ENCODE data around the gene RCSD1. TPM values are rescaled to one million over a fixed set of nuclear protein-coding genes. Genes with fewer than 3 reads are reported as not detected.
A peak's percentile ranks its signal among the peaks of the same experiment; 100 is the strongest.

The RCSD1 gene
- total RNA-seq, 1 donor from 2014 or later: 2.3 TPM

DNA sequence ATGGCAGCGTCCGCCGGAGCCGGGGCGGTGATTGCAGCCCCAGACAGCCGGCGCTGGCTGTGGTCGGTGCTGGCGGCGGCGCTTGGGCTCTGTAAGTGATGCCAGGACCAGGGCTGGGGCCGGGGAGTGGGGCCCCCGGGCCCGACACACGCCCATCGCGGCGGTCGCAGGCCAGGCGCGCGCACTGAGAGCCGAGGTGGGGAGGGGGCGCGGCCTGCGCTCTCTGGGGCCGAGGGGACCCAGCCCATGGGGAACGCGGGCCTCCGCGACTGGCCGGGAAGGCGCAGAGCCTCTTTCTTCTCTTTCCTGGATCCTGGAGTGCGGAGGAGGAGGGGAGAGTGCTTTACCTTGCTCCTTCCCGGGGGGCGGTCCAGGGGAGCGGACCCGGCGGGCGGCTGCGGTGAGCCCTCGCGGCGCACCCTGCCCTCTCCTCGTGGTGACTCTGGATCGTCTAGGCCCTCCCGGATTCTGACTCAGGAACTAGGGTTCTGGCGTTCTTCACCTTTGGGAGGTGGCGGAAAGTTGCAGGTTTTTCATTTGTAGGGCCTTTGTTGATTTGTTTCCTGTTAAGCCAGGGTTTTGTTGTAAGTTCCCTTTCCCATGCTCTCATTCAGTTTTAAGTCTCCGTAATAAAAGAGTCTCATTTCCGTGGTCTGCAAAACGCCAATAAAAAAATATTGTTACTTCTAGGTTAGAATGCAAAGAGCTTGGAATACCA is 92.3 kb downstream of the RCSD1 start:
- H3K4me3 Mint-ChIP-seq: peak overlapping the region; percentile 89
- H3K27me3 Mint-ChIP-seq (ENCODE audit: low read depth): peaks cover 4% of the 10 kb centered on the region
- peak overlapping the region; percentile 21 for H3K27ac Mint-ChIP-seq (ENCODE audit: unreplicated experiment)
- peaks cover 8% of the 10 kb centered on the region for H3K36me3 Mint-ChIP-seq (ENCODE audit: low read depth)
- no peaks in the 10 kb centered on the region for H3K9me3 Mint-ChIP-seq
- TF ChIP-seq, protein P1, sequence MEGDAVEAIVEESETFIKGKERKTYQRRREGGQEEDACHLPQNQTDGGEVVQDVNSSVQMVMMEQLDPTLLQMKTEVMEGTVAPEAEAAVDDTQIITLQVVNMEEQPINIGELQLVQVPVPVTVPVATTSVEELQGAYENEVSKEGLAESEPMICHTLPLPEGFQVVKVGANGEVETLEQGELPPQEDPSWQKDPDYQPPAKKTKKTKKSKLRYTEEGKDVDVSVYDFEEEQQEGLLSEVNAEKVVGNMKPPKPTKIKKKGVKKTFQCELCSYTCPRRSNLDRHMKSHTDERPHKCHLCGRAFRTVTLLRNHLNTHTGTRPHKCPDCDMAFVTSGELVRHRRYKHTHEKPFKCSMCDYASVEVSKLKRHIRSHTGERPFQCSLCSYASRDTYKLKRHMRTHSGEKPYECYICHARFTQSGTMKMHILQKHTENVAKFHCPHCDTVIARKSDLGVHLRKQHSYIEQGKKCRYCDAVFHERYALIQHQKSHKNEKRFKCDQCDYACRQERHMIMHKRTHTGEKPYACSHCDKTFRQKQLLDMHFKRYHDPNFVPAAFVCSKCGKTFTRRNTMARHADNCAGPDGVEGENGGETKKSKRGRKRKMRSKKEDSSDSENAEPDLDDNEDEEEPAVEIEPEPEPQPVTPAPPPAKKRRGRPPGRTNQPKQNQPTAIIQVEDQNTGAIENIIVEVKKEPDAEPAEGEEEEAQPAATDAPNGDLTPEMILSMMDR (conservative IDR thresholded peaks at IDR 0.05): no peak
- no peak for DNase-seq (ENCODE audit: low read depth, low spot score)
- peaks cover 54% of the 10 kb centered on the region for H3K4me1 Mint-ChIP-seq

DNA sequence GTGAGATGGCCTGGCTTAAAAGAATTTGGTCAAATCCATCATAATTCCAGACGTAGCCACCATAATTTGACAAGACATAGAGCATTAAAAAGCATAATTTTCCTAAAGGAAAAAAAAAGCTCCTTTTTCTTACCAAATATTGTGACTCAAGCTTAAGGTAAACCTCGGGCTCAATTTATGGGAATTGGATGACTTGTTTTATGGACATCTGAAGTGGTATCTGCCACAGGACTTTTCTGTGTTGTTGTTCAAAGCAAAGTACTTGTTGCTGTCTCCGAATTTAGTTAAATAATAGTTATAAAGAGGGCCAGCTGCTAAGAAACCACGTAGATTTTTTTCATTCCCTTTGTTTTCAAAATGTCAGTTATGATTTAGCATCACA is 92.8 kb downstream of the RCSD1 start:
- TF ChIP-seq, protein P1 (conservative IDR thresholded peaks at IDR 0.05): no peak
- Mint-ChIP-seq H3K9me3 (no peaks in the 10 kb centered on the region), H3K27me3 (ENCODE audit: low read depth) (peaks cover 4% of the 10 kb centered on the region), H3K36me3 (ENCODE audit: low read depth) (peaks cover 10% of the 10 kb centered on the region), H3K4me3 (peak overlapping the region; percentile 89), H3K4me1 (peaks cover 57% of the 10 kb centered on the region), H3K27ac (ENCODE audit: unreplicated experiment) (peak overlapping the region; percentile 21)
- no peak for DNase-seq (ENCODE audit: low read depth, low spot score)

DNA sequence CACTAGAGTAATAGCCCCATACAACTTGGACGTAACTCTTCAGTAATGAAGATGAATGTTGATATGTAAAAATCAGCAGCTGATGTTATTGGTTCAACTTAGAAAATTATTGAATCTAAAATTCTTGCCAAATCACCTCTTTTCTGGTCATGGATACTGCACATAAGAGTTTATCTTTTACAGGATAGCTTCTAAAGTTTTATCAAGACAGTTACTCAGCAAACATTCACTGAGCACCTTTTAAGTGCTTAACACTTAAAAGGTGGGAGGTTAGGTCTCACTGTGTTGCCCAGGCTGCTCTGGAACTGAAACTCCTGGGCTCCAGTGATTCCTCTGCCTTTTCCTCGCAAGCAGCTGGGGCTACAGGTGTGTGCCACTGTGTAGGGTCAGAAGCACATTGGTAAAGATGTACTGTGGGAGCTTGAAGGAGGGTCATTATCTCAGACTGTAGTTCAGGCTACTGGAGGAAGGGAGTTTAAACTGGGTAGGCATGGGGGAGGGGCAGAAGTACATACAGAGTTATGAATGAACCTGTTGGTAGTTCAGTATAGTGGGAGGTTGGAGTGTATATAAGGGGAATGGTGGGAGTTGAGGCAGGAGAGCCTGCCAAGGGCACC is 93.8 kb downstream of the RCSD1 start:
- H3K27me3 Mint-ChIP-seq (ENCODE audit: low read depth): peaks cover 4% of the 10 kb centered on the region
- TF ChIP-seq, protein P1 (conservative IDR thresholded peaks at IDR 0.05): no peak
- H3K9me3 Mint-ChIP-seq: no peaks in the 10 kb centered on the region
- peaks cover 14% of the 10 kb centered on the region for H3K36me3 Mint-ChIP-seq (ENCODE audit: low read depth)
- no peak overlapping the region for H3K27ac Mint-ChIP-seq (ENCODE audit: unreplicated experiment)
- peak overlapping the region; percentile 89 for H3K4me3 Mint-ChIP-seq
- DNase-seq (ENCODE audit: low read depth, low spot score): no peak
- peaks cover 57% of the 10 kb centered on the region for H3K4me1 Mint-ChIP-seq

DNA sequence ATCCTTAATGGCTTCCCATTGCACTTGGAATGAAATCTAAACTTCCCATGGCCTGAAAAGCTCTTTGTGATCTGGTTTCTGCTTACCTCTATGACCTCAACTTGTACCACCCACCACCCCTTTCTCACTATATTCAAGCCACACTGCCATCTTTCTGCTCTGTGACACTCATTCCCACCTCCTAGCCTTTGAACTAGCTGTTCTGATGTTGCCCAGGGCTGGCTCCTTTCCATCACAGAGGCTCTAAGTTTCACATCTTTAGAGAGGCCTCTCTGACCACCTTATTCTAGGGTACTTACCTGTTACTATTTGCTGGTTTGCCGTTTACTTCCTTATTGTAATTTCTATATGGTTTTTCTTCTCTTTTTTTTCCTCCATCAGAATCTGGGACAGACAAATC is 96.0 kb downstream of the RCSD1 start:
- TF ChIP-seq, protein P1 (conservative IDR thresholded peaks at IDR 0.05): no peak
- no peak overlapping the region for H3K27ac Mint-ChIP-seq (ENCODE audit: unreplicated experiment)
- H3K4me1 Mint-ChIP-seq: peaks cover 51% of the 10 kb centered on the region
- H3K36me3 Mint-ChIP-seq (ENCODE audit: low read depth): peaks cover 20% of the 10 kb centered on the region
- peak overlapping the region; percentile 68 for H3K4me3 Mint-ChIP-seq
- H3K27me3 Mint-ChIP-seq (ENCODE audit: low read depth): no peaks in the 10 kb centered on the region
- no peak for DNase-seq (ENCODE audit: low read depth, low spot score)
- no peaks in the 10 kb centered on the region for H3K9me3 Mint-ChIP-seq

DNA sequence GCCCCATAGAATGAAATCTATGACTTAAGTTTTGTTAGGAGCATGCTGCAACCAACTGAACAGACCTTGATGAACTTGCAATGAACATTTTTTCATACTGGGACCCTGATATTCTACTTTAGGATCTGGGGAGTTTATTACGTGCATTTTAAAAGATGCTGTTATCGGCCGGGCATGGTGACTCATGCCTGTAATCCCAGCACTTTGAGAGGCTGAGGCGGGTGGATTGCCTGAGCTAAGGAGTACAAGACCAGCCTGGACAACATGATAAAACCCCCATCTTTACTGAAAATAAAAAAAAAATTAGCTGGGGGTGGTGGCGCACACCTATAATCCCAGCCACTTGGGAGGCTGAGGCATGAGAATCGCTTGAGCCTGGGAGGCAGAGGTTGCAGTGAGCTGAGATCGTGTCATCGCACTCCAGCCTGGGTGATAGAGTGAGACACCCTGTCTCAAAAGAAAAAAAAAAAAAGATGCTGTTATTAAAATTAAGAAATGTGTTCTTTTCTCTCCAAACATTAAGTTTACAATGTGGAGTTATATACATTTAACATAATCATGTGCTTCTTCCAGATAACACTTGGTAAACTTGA is 98.9 kb downstream of the RCSD1 start:
- Mint-ChIP-seq H3K27me3 (ENCODE audit: low read depth) (no peaks in the 10 kb centered on the region), H3K27ac (ENCODE audit: unreplicated experiment) (no peak overlapping the region), H3K4me1 (peaks cover 29% of the 10 kb centered on the region), H3K4me3 (no peak overlapping the region), H3K36me3 (ENCODE audit: low read depth) (peaks cover 28% of the 10 kb centered on the region), H3K9me3 (no peaks in the 10 kb centered on the region)
- TF ChIP-seq, protein P1 (conservative IDR thresholded peaks at IDR 0.05): no peak
- no peak for DNase-seq (ENCODE audit: low read depth, low spot score)

All from neural crest cell (in vitro differentiated cells).